Glutamatergic neuron (in vitro differentiated cells): Measurements from ENCODE around the gene TXNDC5. TPM values are rescaled to one million over a fixed set of nuclear protein-coding genes. Genes with fewer than 3 reads are reported as not detected.

Source experiments
- DNase-seq: peaks from one replicate; pipeline ENCODE4 v3.0.0; 2022
- H3K27ac Mint-ChIP-seq: one replicate; pipeline ENCODE4 v1.8.0; 2020; ENCODE audit warnings: mild to moderate bottlenecking, mixed read lengths, inconsistent platforms; ENCODE audit not compliant: unreplicated experiment
- H3K27me3 Mint-ChIP-seq: one replicate; pipeline ENCODE4 v1.8.0; 2020; ENCODE audit warnings: mild to moderate bottlenecking, moderate library complexity, mixed read lengths, inconsistent platforms; ENCODE audit not compliant: unreplicated experiment
- H3K36me3 Mint-ChIP-seq: one replicate; pipeline ENCODE4 v1.8.0; 2020; ENCODE audit warnings: mild to moderate bottlenecking, mixed read lengths, inconsistent platforms; ENCODE audit not compliant: unreplicated experiment
- H3K4me1 Mint-ChIP-seq: one replicate; pipeline ENCODE4 v1.8.0; 2020; ENCODE audit warnings: mild to moderate bottlenecking, low read depth, mixed read lengths, inconsistent platforms; ENCODE audit not compliant: unreplicated experiment
- H3K4me3 Mint-ChIP-seq: one replicate; pipeline ENCODE4 v1.8.0; 2020; ENCODE audit warnings: mild to moderate bottlenecking, mixed read lengths, inconsistent platforms; ENCODE audit not compliant: unreplicated experiment
- H3K9me3 Mint-ChIP-seq: one replicate; pipeline ENCODE4 v1.8.0; 2020; ENCODE audit warnings: mild to moderate bottlenecking, moderate library complexity, mixed read lengths, inconsistent platforms; ENCODE audit not compliant: unreplicated experiment
- total RNA-seq: library from RNA; stranded (reverse); fragmentation: NEBNext Ultra II Directional; extraction: Animal tissue kit (Norgen Biotek cat#: 25700); gene quantifications from one replicate; pipeline ENCODE4 v1.2.1, GENCODE V29; 2021; ENCODE audit not compliant: unreplicated experiment
- TF ChIP-seq, protein P1 (sequence below): fragments of 200-600 bp; sonication (generic); IDR thresholded peaks from one replicate; pipeline ENCODE4 v1.5.0; 2021; ENCODE audit not compliant: partially characterized antibody, unreplicated experiment

Gene TXNDC5
- total RNA-seq, 1 donor from 2014 or later, result 25.3 TPM

DNA sequence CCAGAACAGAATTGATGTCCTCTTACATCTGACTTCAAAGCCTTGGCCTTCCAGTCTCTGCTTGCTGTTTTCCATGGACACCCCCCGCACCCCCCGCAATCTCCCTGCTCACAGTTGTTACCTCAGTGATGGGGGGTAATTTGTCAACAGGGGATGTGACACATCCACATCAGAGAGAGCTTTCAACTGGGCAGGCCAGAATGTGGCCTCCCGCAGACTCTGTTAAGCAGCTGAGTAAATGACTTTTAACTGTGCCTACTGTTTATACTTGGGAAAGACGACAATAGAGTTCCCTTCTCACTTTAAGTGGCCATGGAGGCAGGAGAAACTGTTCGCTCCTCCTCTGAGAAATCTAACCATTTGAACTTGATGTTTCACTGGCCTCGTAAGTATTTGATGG is 51.0 kb downstream of the TXNDC5 start:
- no peaks in the 10 kb centered on the region for H3K9me3 Mint-ChIP-seq
- peaks cover 1% of the 10 kb centered on the region for H3K27me3 Mint-ChIP-seq
- no peaks in the 10 kb centered on the region for H3K4me1 Mint-ChIP-seq
- H3K36me3 Mint-ChIP-seq, result no peaks in the 10 kb centered on the region
- no peak overlapping the region for H3K27ac Mint-ChIP-seq
- DNase-seq, result no peak
- TF ChIP-seq, protein P1, sequence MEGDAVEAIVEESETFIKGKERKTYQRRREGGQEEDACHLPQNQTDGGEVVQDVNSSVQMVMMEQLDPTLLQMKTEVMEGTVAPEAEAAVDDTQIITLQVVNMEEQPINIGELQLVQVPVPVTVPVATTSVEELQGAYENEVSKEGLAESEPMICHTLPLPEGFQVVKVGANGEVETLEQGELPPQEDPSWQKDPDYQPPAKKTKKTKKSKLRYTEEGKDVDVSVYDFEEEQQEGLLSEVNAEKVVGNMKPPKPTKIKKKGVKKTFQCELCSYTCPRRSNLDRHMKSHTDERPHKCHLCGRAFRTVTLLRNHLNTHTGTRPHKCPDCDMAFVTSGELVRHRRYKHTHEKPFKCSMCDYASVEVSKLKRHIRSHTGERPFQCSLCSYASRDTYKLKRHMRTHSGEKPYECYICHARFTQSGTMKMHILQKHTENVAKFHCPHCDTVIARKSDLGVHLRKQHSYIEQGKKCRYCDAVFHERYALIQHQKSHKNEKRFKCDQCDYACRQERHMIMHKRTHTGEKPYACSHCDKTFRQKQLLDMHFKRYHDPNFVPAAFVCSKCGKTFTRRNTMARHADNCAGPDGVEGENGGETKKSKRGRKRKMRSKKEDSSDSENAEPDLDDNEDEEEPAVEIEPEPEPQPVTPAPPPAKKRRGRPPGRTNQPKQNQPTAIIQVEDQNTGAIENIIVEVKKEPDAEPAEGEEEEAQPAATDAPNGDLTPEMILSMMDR, result no peak
- H3K4me3 Mint-ChIP-seq, result no peak overlapping the region

DNA sequence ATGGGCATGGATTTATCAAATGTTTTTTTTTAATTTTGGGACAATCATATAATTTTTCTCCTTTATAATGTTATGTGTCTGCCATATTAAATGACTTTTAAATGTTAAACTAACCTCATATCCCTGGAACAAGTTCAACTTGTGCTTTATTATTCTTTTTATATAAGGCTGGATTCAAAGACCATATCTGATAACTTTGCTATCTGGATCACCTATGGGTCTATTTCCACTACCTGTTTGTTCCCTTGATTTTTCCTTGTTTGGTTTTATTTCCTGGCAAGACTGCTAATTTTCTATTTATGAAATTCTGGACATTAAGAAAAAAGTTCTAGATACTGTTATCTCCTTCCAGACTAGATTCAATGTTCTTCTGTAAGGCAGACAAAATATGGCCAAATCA is 58.8 kb downstream of the TXNDC5 start:
- no peak overlapping the region for H3K27ac Mint-ChIP-seq
- H3K9me3 Mint-ChIP-seq, result no peaks in the 10 kb centered on the region
- TF ChIP-seq, protein P1, result no peak
- peaks cover 2% of the 10 kb centered on the region for H3K27me3 Mint-ChIP-seq
- H3K4me3 Mint-ChIP-seq, result no peak overlapping the region
- H3K4me1 Mint-ChIP-seq, result no peaks in the 10 kb centered on the region
- H3K36me3 Mint-ChIP-seq, result peaks cover 5% of the 10 kb centered on the region
- no peak for DNase-seq

DNA sequence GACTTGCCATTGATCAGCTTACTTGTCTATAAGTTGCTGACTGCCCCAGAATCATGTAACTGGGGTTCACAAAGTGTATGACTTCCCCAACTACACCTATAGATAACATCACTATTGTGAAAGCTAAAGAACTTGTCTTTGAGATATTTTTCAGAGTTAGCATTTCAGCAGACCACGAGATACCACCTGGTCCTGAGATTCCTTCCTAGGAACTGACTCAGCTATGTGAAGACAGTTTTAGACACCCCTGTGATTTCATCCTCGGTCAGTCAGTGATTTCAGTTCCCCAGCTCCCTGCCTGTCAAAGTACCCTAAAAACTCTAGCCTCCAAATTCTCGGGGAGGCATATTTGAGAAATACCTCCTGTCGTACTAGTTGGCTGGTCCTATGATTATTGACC is 62.4 kb downstream of the TXNDC5 start:
- Mint-ChIP-seq H3K9me3 (no peaks in the 10 kb centered on the region), H3K4me1 (no peaks in the 10 kb centered on the region), H3K36me3 (peaks cover 5% of the 10 kb centered on the region), H3K4me3 (no peak overlapping the region), H3K27me3 (no peaks in the 10 kb centered on the region), H3K27ac (no peak overlapping the region)
- DNase-seq, result no peak
- TF ChIP-seq, protein P1, result no peak

DNA sequence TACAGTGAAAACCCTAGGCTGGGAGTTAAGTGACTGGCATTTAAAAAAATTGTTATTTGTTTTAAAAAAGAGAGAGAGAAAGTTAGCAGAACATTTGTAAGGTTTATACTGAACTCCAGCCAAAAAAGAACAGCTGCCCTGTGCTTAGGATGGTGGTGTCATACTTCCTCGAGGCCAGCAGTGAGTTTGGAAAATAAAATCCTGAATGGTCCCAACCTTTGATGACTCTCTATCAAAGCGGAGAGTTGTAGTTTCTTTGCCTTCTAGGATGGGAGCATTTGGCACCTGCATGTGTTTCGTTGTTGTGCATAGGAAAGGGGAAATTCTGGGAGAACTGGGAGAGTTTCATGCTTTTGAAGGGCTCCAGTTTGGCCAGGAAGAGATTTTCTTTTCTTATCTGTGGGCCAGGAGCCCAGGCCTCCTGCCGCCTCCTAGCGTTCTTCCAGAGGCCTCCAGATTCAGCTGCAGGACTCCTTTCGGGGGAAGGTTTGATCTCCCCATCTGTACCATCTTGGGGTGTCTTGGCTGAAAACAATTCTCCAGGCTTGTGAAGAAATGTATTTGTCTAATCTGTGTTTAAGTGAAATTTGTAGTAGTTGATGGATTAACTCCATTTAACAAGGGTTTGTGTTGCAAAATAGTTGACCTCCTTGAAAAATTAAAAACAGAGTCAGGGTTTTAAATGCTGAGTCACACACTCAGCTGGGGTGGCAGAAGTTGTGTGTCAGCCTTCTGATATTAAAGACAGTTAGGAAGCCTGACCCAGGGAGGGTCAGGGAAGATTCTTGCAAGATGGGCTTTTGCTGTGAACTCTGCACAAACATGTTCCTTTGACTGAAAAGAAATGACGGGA is 63.4 kb downstream of the TXNDC5 start:
- TF ChIP-seq, protein P1, result no peak
- no peak for DNase-seq
- H3K27me3 Mint-ChIP-seq, result no peaks in the 10 kb centered on the region
- H3K4me3 Mint-ChIP-seq, result no peak overlapping the region
- no peaks in the 10 kb centered on the region for H3K4me1 Mint-ChIP-seq
- no peak overlapping the region for H3K27ac Mint-ChIP-seq
- H3K36me3 Mint-ChIP-seq, result peaks cover 5% of the 10 kb centered on the region
- no peaks in the 10 kb centered on the region for H3K9me3 Mint-ChIP-seq

DNA sequence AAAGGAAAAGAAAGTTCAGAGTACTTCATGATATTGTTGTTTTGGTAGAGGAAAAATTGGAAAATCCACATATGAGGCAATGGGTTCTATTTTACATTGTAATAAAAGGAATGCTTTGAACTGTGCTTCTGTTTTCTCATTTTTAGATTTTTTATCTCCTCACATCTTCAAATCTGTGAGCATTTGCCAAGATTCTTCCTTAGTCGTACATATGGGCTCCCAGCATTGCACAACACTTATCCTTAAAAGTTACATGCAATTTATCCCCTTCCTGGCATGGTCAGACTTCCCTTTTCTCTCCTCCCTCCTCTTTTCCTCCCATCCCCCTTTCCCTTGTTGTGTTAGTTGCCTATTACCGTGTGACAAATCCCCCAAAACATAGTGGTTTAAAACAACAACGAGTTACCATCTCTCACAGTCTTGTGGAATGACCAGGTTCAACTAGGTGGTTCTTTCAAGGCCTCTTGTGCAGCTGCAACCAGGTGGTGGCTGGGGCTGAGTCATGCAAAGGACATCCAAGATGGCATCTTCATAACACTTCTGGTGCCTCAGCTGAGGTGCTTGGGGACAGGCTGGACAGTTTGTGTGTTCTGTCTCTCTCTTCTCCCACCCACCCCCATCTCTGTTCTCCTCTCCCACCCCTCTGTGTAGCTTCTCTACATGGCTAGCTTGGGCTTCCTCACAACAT is 68.7 kb downstream of the TXNDC5 start:
- TF ChIP-seq, protein P1, result no peak
- Mint-ChIP-seq H3K36me3 (no peaks in the 10 kb centered on the region), H3K4me1 (no peaks in the 10 kb centered on the region), H3K4me3 (no peak overlapping the region), H3K9me3 (no peaks in the 10 kb centered on the region), H3K27me3 (no peaks in the 10 kb centered on the region), H3K27ac (no peak overlapping the region)
- no peak for DNase-seq
